Stomach (tissue), 9 donors: ENCODE results near the gene CASP2. TPM values are rescaled to one million over a fixed set of nuclear protein-coding genes. Genes with fewer than 3 reads are reported as not detected.

Source experiments
- DNase-seq, 2 donors: peaks; one replicate each; pipeline versions ENCODE4 v3.0.0 to v3.0.0-alpha.2; 2013 to 2019
- H3K27ac ChIP-seq, 5 donors: fragments of 200-600 bp in 4 of 5; sonication (generic) in 4 of 5; one replicate each; pipeline ENCODE4 v1.5.1; 2013 to 2019; ENCODE audit warnings: mild to moderate bottlenecking in 1 of 5, moderate library complexity in 1 of 5
- H3K27me3 ChIP-seq, 3 donors: fragments of 200-600 bp; sonication (generic); one replicate each; pipeline ENCODE4 v1.5.1; 2017 to 2019; ENCODE audit warnings: mixed run types in 1 of 3
- H3K36me3 ChIP-seq, 4 donors: fragments of 200-600 bp; sonication (generic); 1 replicate in 3 of 4; 2 replicates in 1 of 4; pipeline ENCODE4 v1.5.1; 2016 to 2019
- H3K4me1 ChIP-seq, 4 donors: fragments of 200-600 bp; sonication (generic); one replicate each; pipeline ENCODE4 v1.5.1; 2016 to 2019
- H3K4me3 ChIP-seq, 4 donors: fragments of 200-600 bp; sonication (generic) in 3 of 4; one replicate each; pipeline ENCODE4 v1.5.1; 2016 to 2019; ENCODE audit warnings: mild to moderate bottlenecking in 1 of 4
- H3K9me3 ChIP-seq, 4 donors: fragments of 200-600 bp; sonication (generic); one replicate each; pipeline ENCODE4 v1.5.1; 2016 to 2019
- CTCF ChIP-seq, 7 experiments: fragments of 450-650 bp in 4 of 7; fragments of 200-600 bp in 3 of 7; sonication (generic) in 3 of 7; IDR thresholded peaks; one replicate each; pipeline ENCODE4 v1.5.1; 2016 to 2019; ENCODE audit warnings: antibody characterized with exemption in 7 of 7, control low read depth in 2 of 7, mild to moderate bottlenecking in 1 of 7
- EP300 ChIP-seq: sonication (generic); formaldehyde crosslinking; IDR thresholded peaks from one replicate; pipeline ENCODE4 v1.6.1; 2017; ENCODE audit warnings: antibody characterized with exemption
- POLR2A ChIP-seq, 4 donors: fragments of 450-650 bp; IDR thresholded peaks; one replicate each; pipeline ENCODE4 v1.6.1; 2016; ENCODE audit warnings: antibody characterized with exemption in 4 of 4, control low read depth in 2 of 4, mild to moderate bottlenecking in 1 of 4, moderate library complexity in 1 of 4
- POLR2AphosphoS5 ChIP-seq, 3 donors: sonication (generic); formaldehyde crosslinking; IDR thresholded peaks; one replicate each; pipeline ENCODE4 v1.6.1; 2016; ENCODE audit warnings: antibody characterized with exemption in 3 of 3
- WGBS, 5 donors: extraction: QIAGEN DNeasy Blood & Tissue Kit in 3 of 5; methylation state at CpG; one replicate each; pipeline versions ENCODE4 v1.1.5 to v1.1.7; 2013 to 2018; 5-methylcytosine and 5-hydroxymethylcytosine counted together
- intact Hi-C: fragments of 100-400 bp; cut with DNase I; formaldehyde crosslinking; loops from one replicate; pipeline ENCODE4 v1.15.1; 2023; ENCODE audit warnings: low total_unique reads
- polyA plus RNA-seq, 3 donors: library from polyadenylated mRNA; stranded (reverse); fragments of 200-250 nt; gene quantifications; one replicate each; pipeline ENCODE4 v1.2.3, GENCODE V29; 2013
- total RNA-seq, 5 donors: library from RNA; depleted of rRNA; stranded (reverse); fragments of >200 nt; gene quantifications; one replicate each; pipeline versions ENCODE4 v1.1.0 to v1.2.3, GENCODE V29; 2014 to 2016
- donor health status: healthy with polysubstance abuse.
- donor health status: Bipolar disorder and iron deficiency.
- donor health status: healthy.

CASP2 gene
- total and polyA plus RNA-seq, 8 donors = 4.6 to 27.7 (median 15.5) TPM

GRCh38 chr7:143351060-143351459, 62.9 kb downstream of the CASP2 start:
- no peaks in the 10 kb centered on the region for H3K4me1 ChIP-seq
- no peaks in the 10 kb centered on the region for H3K9me3 ChIP-seq
- TF ChIP-seq POLR2AphosphoS5 (IDR thresholded peaks at IDR 0.05) (no peak), CTCF (IDR thresholded peaks at IDR 0.05) (no peak), EP300 (no peak), POLR2A (IDR thresholded peaks at IDR 0.05) (no peak)
- 62 to 73% (median 71%) methylated on average over 5 of the region's 5 CpGs for WGBS, 5 donors
- H3K4me3 ChIP-seq = no peak overlapping the region
- no peak overlapping the region for H3K27ac ChIP-seq
- peaks cover 0 to 40% (median 0%) of the 10 kb centered on the region in 3 donors for H3K27me3 ChIP-seq
- DNase-seq = no peak
- H3K36me3 ChIP-seq = no peaks in the 10 kb centered on the region
- intact Hi-C loops = no loop called here

- no peak overlapping the region for H3K27ac ChIP-seq
- TF ChIP-seq CTCF (IDR thresholded peaks at IDR 0.05) (no peak), EP300 (no peak), POLR2AphosphoS5 (IDR thresholded peaks at IDR 0.05) (no peak), POLR2A (IDR thresholded peaks at IDR 0.05) (no peak)
- 84 to 93% (median 89%) methylated on average over 7 to 9 of the region's 9 CpGs for WGBS, 5 donors
These were observed 63.4 kb downstream of the CASP2 start for GRCh38 chr7:143351574-143351973.

GRCh38 chr7:143352531-143353002, 64.4 kb downstream of the CASP2 start:
- 78 to 90% (median 82%) methylated on average over 11 of the region's 11 CpGs for WGBS, 5 donors
- no peaks in the 10 kb centered on the region for H3K36me3 ChIP-seq
- no peaks in the 10 kb centered on the region for H3K9me3 ChIP-seq
- DNase-seq = no peak
- no peak for TF ChIP-seq EP300
- TF ChIP-seq POLR2A (IDR thresholded peaks at IDR 0.05) = no peak
- TF ChIP-seq POLR2AphosphoS5 (IDR thresholded peaks at IDR 0.05) = no peak
- no peak for TF ChIP-seq CTCF (IDR thresholded peaks at IDR 0.05)
- H3K27me3 ChIP-seq = peaks cover 0 to 36% (median 0%) of the 10 kb centered on the region in 3 donors
- no peaks in the 10 kb centered on the region for H3K4me1 ChIP-seq
- no peak overlapping the region for H3K4me3 ChIP-seq
- intact Hi-C loops = no loop called here
- no peak overlapping the region for H3K27ac ChIP-seq

More at GRCh38 chr7:143351574-143351973, 63.4 kb downstream of the CASP2 start:
- DNase-seq = no peak
- peaks cover 0 to 36% (median 0%) of the 10 kb centered on the region in 3 donors for H3K27me3 ChIP-seq
- no peaks in the 10 kb centered on the region for H3K9me3 ChIP-seq
- no peak overlapping the region for H3K4me3 ChIP-seq
- H3K36me3 ChIP-seq = no peaks in the 10 kb centered on the region
- H3K4me1 ChIP-seq = no peaks in the 10 kb centered on the region
- intact Hi-C loops = no loop called here

GRCh38 chr7:143354376-143354775, 66.2 kb downstream of the CASP2 start:
- WGBS, 5 donors = 87 to 94% (median 90%) methylated on average over 8 of the region's 8 CpGs
- H3K4me1 ChIP-seq = no peaks in the 10 kb centered on the region

More at GRCh38 chr7:143354376-143354775, 66.2 kb downstream of the CASP2 start:
- no peaks in the 10 kb centered on the region for H3K36me3 ChIP-seq
- no peak overlapping the region for H3K27ac ChIP-seq
- no peak for TF ChIP-seq EP300
- TF ChIP-seq POLR2A (IDR thresholded peaks at IDR 0.05) = no peak
- TF ChIP-seq CTCF (IDR thresholded peaks at IDR 0.05) = no peak
- TF ChIP-seq POLR2AphosphoS5 (IDR thresholded peaks at IDR 0.05) = no peak
- DNase-seq = no peak
- peaks cover 0 to 44% (median under 1%) of the 10 kb centered on the region in 3 donors for H3K27me3 ChIP-seq
- intact Hi-C loops = no loop called here
- H3K4me3 ChIP-seq = no peak overlapping the region
- no peaks in the 10 kb centered on the region for H3K9me3 ChIP-seq
